HG03354 (cell line): Measurements from ENCODE around the gene PDSS2.
"Not testable (repeated sequence)": the region's sequence is repeated elsewhere in the genome, so short reads cannot be mapped to it uniquely, and the experiment has no call there.

Experiments
- ATAC-seq: cut with Tn5 transposase; IDR thresholded peaks from one replicate; pipeline ENCODE4 v1.9.1; 2021; ENCODE audit warnings: mild to moderate bottlenecking; ENCODE audit not compliant: unreplicated experiment, poor library complexity, severe bottlenecking

PDSS2 gene

DNA sequence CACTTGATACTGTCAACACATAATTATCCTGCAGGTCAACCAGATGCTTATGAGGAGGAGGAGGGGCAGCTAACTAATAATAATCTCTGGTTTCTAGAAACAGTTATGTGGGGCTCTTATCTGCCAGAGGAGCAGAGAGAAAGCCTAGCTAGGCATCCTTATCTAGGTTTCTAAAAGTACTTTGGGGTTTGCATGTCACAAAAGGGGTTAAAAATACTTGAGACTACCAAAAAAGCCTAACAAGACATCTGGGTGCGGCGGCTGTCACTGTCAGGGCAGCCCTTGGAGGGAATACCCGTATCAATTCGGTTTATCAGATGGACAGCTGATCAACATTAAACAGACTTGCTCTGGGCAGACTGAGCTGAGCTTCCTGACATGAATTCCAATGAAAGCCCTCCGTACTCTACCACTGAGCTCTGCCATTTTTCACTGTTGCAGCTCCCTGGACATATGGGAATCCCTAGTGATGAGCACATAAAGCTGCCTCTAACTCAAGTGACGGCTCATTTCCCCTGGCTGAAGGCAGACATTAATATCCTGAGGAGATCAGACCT, 166.6 kb downstream of the PDSS2 start:
- ATAC-seq = no peak

DNA sequence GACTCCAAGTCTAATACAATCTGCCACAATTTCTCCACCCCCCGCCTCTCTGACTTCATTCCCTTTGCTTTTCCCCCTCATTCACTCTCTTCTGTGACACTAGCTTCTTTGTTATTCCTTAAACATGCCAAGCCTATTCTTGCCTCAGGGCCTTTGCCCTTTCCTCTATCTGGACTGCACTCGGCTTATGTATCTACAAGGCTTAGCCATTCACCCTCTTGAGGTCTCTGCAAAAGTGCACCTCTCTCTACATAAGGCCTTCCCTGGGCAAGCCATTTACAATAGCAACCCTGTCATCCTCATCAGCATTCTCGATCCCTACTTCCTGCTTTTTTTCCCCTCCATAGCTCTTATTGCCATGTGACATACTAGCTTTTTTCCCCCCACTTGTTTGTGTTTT, 168.9 kb downstream of the PDSS2 start:
- ATAC-seq = no peak

DNA sequence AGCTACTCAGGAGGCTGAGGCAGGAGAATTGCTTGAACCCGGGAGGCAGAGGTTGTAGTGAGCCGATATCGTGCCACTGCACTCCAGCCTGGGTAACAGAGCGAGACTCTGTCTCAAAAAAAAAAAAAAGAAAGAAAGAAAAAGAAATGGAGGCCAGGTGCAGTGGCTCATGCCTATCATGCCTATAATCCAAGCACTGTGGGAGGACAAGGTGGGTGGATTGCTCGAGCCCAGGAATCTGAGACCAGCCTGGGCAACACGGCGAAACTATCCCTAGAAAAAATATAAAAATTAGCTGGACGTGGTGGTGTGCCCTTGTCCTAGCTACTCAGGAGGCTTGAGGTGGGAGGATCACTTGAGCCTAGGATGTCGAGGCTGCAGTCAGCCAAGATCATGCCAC, 170.1 kb downstream of the PDSS2 start:
- not testable (repeated sequence) for ATAC-seq

DNA sequence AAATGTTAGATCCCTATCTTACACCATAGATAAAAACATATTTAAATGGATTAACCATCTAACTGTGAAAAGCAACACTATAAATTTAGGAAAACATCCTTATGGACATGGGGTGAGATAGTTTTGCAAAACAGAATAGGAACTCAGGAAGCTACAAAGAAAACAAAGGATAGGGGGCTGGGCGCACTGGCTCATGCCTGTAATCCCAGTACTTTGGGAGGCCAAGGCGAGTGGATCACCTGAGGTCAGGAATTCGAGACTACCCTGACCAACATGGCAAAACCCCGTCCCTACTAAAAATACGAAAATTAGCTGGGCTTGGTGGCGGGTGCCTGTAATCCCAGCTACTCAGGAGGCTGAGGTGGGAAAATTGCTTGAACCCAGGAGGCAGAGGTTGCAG, 173.7 kb downstream of the PDSS2 start:
- ATAC-seq = not testable (repeated sequence)

DNA sequence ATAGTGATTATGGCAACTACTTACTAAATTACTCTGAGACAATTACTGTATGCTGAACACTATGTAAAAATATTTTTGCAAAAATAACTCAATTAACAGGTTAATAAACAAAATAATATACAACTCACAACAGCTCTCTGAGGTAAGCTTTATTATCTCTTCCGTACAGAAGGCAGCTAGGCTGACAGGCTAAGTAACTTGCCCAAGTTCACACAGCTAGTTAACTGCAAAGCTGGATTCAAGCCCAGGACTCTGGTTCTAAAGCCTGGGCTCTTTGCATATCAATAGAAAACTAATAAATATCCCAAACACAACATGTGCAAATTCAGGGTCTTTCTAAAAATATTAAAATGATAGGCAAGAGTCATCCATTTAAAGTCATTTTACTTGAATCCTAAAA, 174.6 kb downstream of the PDSS2 start:
- ATAC-seq = no peak

DNA sequence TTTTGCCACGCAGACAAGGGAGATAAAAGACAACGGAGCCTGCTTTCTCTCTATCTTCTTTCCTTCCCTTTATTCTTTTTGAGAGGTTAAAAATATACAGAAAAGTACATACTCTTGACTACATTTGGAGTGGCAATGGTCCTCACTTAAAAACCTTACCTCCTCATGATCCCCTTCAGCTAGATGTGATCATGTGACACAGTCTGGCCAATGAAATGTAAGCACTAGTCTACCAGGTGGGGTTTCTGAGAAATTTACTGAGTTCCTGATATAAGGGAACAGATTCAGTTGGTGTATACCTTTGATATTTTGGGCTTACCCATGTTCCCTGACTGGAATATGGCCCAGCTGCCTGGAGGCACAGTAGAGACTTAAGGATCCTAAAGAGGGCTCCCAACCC, 178.6 kb downstream of the PDSS2 start:
- ATAC-seq = no peak

DNA sequence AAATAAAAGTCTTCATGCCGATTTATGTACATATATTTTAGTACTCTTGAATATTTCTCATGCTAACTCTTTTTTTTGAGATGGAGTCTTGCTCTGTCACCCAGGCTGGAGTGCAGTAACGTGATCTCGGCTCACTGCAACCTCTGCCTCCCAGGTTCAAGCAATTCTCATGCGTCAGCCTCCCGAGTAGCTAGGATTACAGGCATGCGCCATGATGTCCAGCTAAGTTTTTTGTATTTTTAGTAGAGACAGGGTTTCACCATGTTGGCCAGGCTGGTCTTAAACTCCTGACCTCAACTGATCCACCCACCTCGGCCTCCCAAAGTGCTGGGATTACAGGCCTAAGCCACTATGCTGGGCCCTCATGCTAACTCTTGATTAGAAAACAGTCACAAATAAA, 179.4 kb downstream of the PDSS2 start:
- not testable (repeated sequence) for ATAC-seq

DNA sequence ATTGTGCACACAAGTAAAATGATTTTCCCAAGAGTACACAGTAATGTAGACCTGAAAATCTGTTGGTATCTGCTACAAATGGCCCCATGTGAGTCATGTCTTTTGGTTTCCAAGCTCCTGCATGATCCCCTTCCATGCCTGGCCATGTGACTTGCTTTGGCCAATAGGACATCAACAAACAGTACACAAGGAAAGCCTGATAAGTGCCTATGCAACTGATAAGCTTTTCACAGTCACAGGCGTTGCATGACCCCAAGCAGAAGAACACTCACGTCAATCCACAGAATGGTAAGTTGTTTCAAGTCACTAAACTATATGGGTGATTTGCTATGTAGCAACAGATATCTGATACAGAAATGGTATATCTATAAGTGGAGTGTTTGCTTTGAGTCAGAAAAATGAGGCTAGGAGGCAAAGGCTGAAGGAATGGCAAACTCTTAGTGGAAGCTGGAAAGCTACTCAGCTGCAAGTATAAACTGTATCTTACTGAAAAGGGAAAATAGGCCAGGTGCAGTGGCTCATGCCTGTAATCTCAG, 184.0 kb downstream of the PDSS2 start:
- ATAC-seq = no peak

DNA sequence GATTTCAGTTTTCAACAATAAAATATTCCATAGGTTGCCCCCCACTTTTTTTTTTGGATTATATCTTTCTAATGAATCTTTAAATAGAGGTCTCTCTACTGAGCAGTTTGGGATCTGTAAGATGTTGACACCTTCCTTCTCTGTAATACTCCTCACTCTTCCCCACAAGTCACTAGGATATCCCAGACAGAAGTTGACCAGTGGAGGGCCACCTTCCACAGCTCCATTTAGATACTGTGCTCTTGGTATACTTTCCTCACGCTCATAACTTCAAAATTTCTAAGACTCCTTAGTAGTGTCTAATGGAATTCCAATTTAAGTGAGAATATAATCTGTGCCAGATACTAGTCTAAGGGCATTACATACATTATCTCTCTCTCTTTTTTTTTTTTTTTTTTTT, 185.1 kb downstream of the PDSS2 start:
- no peak for ATAC-seq

DNA sequence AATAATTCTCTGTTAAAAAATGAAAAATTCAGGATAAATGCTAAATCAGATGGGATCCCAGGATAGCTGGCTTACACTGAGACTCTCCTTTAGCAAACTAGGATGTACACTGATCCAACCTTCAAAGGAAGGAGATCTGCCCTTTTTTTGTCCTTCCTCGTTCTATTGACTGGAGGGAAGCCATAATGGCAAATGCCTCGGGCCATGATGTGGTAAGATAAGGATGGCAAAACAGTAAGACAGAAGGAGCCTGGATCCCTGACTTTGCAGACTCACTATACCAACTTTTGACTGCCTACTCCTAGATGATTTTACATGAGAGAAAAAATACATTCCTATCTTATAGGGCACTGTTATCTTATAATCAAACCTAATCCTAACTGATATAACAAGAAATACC, 187.1 kb downstream of the PDSS2 start:
- no peak for ATAC-seq

DNA sequence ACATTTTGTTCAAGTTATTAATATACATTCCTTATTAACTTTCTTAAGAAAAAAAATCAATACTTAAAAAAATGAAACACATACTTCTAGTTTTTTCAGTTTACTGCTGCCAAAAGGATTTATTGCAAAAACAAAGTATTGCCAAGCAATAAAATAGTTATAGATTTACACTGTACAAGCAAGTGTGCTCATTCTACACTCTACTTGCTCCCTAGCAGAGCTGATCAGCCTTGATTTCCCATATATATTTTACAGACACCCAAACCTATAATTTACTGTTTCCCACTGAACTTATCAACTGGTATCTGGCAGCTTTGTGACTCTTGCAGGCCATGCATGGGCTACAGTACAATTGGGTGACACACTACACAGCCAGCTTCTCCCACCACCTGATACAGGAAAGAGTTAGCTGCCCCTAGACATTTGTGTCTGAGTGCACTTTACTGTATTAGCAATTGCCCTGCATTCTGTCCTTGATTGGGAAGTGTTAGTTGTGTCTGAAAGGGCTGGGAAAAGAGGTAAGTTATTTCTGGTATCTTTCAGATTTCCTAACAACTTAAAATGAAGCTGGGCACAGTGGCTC, 188.1 kb downstream of the PDSS2 start:
- ATAC-seq = no peak

DNA sequence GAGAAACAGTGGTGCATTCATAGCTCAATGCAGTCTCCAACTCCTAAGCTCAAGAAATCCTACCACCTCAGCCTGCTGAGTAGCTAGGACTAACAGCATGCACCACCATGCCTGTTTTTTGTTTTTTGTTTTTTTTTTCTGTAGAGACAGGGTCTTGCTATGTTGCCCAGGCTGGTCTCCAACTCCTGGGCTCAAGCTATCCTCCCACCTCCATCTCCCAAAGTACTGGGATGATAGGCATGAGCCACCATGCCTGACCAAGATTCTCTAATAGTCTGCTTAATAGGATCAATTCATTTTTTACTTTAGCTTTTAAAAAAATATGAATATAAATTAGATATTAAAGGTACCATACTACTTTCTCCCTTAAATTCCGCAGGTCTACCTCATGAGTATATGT, 191.7 kb downstream of the PDSS2 start:
- ATAC-seq = no peak

DNA sequence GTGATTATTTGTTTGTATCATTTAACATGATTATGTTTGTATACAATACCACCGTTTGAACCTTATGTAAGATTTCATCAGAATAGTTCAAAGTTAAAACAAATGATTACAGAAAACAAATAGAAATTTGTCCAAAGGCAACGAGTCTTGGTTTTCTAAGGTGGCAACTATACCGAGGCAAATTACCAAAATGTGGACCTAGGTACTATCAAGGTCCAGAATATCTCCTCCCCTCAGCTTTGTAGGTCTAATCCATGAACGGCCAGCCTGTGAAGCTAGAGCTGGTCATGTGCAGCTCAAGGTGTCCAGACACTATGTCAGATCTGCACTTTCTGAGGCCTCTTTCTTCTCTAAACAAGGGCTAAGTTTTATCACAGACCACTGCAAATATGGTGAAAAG, 192.4 kb downstream of the PDSS2 start:
- no peak for ATAC-seq

DNA sequence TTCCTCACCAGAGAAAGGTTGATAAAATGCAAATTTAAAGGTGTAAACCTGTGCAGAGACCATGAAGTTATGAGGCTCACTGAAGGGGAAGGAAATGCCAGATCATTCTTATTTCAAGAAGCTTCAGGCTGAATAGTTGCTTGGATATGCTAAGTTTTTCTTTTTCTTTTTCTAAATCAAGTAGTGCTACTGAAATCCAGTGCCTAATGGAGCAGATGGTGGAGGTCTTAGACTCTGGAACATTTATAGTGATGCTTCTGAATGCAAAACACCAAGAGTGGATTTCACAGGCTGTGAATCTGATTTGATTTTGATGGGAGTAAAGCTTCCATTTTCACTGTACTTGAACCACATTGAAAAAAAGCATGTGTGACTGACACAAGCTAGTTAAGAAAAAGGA, 192.8 kb downstream of the PDSS2 start:
- no peak for ATAC-seq

DNA sequence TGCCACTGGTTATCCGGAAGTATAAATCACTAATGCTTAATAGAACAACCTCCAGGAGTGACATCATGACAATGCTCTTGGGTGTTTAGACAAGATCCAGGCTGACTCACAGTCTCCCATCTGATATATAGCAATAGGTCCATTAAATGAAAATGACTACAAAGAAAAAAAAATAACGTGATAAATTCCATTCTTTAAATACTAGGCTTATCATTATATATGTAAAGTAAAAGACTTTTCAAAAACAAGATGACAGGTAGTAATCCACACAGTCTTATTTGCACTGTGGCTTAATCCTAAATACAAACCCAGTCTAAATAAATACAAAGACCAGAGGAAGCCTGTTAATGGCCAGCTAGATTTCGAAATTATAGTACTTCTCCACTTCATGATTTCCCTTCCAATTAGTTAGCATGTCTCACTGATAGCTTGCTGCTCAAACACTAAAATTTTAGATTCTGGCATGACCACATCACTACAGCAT, 195.0 kb downstream of the PDSS2 start:
- no peak for ATAC-seq

DNA sequence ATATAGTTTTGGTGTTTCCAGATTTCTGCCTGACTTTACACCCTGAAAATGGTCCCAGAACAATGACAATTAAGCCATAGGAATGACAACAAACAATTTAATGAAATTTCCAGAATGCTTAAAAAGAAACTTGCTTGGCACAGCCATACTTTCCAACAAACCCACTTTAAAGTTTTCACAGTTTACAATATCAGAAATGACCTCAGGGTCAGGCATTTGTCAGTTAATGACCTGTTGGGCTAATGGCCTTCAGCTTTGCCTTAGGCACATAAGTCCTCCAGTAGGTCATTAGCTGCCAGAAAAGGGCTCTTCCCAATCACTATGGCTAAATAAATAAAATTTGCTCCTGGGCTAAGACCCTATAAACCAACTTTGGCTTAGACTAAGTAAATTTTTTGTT, 199.4 kb downstream of the PDSS2 start:
- no peak for ATAC-seq

DNA sequence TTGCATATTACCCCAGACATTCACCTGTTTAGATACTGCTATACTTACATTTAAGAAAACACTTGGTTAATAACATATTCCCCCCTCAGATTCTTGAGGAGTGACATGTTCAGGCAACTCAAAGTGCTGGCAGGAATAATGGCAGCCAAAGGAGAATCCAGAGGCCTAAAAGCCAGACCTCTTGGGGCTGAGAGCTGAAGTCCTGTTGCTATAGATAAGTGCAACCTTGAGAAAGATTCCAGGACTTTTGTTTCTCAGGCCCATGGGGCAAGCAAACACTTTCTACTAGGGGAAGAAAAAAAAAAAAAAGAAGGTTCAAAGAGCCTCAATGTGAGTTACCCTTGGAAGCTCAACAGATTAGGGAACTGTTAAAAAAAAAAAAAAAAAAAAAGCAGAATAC, 211.2 kb downstream of the PDSS2 start:
- ATAC-seq = no peak

DNA sequence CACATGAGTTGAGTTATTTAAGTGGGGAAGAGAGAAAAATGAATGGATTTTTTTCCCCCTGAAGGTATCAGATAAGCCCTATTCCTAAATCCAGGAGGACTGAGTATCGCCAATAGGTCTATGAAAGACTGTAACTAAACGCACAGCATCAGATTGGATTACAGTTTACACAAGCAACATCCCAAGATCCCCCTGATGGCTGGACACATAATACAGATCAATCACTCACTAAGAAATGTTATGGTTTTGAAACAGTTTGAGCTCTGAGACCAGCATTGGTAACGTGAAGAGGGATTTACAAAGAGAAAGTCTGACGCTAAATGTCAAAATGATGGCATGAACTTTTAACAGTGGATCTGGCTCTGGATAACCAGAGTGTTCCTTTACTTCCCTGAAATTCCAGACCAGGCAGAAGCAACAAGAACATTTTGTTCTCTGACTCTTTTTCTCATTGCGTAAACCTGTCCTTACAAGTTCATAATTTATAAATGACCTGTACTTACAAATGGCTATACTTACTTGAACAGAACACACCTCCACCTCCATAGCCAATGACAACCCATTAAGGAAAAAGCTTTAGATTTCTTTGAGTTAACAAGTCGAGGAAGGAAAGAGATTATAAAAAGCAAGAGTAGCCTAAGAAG, 212.3 kb downstream of the PDSS2 start:
- ATAC-seq = no peak

DNA sequence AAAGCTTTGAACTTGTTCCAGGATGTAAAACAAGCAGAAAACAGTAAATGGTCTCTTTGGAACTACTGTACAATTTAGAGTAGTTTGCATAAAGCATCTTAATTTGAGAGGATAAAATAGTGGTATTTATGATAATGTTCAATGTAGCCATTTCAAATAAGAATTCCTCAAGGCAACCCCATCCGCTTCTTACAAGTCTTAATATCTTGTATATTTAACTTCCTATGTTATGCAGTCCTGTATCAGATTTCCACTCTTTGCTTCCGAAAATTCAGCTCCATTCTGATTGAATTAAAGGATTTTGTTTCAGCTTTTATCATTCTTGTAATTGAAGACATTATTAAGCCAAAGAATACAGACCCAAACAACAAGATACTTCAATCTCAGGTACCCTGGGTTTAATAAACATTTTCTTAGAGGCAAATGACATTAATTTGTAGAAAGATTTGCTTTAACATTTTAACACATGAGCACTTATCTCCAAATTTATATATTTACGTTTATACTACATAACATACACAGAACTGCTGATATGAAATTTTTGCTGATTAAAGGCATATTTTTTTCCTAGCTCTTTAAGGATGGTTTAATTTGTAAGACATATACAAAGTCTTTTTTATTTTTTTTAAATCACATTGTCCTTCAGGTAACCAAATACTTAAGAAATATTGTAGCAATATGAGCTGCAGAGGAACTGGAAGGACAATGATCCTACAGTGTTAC, 213.0 kb downstream of the PDSS2 start:
- no peak for ATAC-seq

DNA sequence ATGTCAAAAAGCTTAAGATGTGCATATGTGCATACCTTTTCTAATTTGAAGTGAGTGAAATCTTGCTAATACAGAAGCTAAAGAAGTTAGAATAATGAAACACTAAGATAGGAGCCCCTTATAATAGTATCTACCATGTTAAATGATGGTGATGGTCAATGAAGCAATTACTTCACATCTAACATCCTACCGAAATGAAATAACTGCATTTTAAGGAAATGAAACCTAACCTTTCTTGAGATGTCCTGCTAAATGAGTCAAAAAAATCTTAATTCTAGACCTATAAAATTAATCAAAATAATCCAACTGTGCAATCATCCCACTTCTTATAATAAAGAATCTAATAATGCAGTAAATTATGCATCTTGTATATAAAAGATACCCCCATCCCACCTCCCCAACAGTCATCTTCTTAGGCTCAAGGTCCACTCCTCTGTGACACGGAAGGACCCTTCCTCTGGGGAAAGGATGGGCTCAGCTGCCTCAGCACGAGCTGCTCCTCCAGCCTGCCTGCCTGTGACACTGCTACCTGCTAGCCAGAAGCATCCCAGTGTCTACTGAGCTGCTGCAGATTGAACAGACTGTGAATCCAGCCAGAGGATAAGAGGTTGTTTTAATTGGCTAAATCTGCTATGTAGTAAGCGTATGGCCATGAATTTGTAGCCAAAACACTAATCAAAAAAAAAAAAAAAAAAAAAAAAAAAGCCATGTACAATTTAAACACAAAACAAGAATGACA, 214.5 kb downstream of the PDSS2 start:
- ATAC-seq = no peak
